Gastrocnemius medialis (tissue), 4 donors: ENCODE measurements around the gene MYMX. TPM values are rescaled to one million over a fixed set of nuclear protein-coding genes. Genes with fewer than 3 reads are reported as not detected.
A peak's percentile ranks its signal among the peaks of the same experiment; 100 is the strongest.
"Not testable (repeated sequence)": the region's sequence is repeated elsewhere in the genome, so short reads cannot be mapped to it uniquely, and the experiment has no call there.

Source experiments
- ATAC-seq, 2 donors: fragments of 150-250 bp; one replicate each; pipeline ENCODE4 v1.9.1; 2016
- DNase-seq, 2 donors: peaks; one replicate each; pipeline ENCODE4 v3.0.0-alpha.2; 2019
- H3K27ac ChIP-seq, 4 donors: fragments of 200-600 bp; sonication (generic); 1 replicate in 1 of 4; 2 replicates in 3 of 4; pipeline ENCODE4 v1.5.1; 2016 to 2018; ENCODE audit warnings: mild to moderate bottlenecking in 2 of 4, moderate library complexity in 1 of 4
- H3K27me3 ChIP-seq, 3 donors: fragments of 200-600 bp; sonication (generic) in 2 of 3; 1 replicate in 1 of 3; 2 replicates in 2 of 3; pipeline versions ENCODE4 v1.5.1 to v1.6.0; 2016 to 2019; ENCODE audit warnings: mild to moderate bottlenecking in 1 of 3, moderate library complexity in 1 of 3
- H3K36me3 ChIP-seq, 2 donors: fragments of 200-600 bp; sonication (generic) in 1 of 2; one replicate each; pipeline ENCODE4 v1.5.1; 2017 to 2018
- H3K4me1 ChIP-seq, 2 donors: fragments of 200-600 bp; sonication (generic) in 1 of 2; one replicate each; pipeline ENCODE4 v1.5.1; 2016 to 2017; ENCODE audit warnings: mild to moderate bottlenecking in 2 of 2
- H3K4me3 ChIP-seq, 4 donors: fragments of 200-600 bp; sonication (generic) in 3 of 4; 1 replicate in 1 of 4; 2 replicates in 3 of 4; pipeline ENCODE4 v1.5.1; 2016 to 2019; ENCODE audit warnings: mild to moderate bottlenecking in 2 of 4
- H3K9me3 ChIP-seq, 3 donors: fragments of 200-600 bp; sonication (generic) in 2 of 3; 1 replicate in 1 of 3; 2 replicates in 2 of 3; pipeline ENCODE4 v1.5.1; 2016 to 2019
- CTCF ChIP-seq, 5 experiments: fragments of 450-650 bp in 3 of 5; fragments of 200-600 bp in 2 of 5; sonication (generic) in 2 of 5; IDR thresholded peaks in 4 of 5; conservative IDR thresholded peaks in 1 of 5; 1 replicate in 4 of 5; 2 replicates in 1 of 5; pipeline ENCODE4 v1.5.1; 2016 to 2019; ENCODE audit warnings: antibody characterized with exemption in 5 of 5, mild to moderate bottlenecking in 3 of 5, moderate library complexity in 3 of 5
- POLR2A ChIP-seq, 2 donors: fragments of 450-650 bp; IDR thresholded peaks; one replicate each; pipeline ENCODE4 v1.6.1; 2017; ENCODE audit warnings: antibody characterized with exemption in 2 of 2, mild to moderate bottlenecking in 2 of 2, moderate library complexity in 2 of 2
- in situ Hi-C, 4 donors: fragments of 200-750 bp; cut with MboI; loops; one replicate each; pipeline versions ENCODE4 v1.15.0 to v1.8.0; 2017; ENCODE audit warnings: low sequenced_read_pairs in 4 of 4
- intact Hi-C: fragments of 100-400 bp; cut with DNase I; formaldehyde crosslinking; loops from one replicate; pipeline ENCODE4 v1.15.1; 2023; ENCODE audit warnings: low total_unique reads
- total RNA-seq, 4 donors: library from RNA; depleted of rRNA; stranded (reverse); fragments of >200 nt; gene quantifications; one replicate each; pipeline versions ENCODE4 v1.1.0 to v1.2.3, GENCODE V29; 2016

MYMX gene
- total RNA-seq, 4 donors from 2014 or later: not detected

DNA sequence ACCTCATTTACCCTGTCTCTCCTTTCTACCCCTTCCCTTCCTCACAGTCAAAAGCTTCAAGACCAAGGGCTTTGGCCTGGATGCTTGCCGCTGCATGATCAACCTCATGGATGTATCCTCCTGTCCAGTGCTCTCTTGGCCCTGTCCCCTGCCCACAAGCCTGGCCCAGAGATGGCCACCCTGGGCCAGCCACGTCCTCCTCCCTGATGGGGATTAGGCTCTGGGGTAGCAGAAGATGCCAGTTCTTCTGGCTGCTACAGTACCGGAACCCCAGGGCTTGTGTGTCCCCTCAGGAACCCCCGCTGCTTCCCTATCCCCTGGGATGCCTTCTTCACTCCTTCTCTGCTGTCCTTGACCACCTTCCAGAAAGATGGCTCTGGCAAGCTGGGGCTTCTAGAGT is 35.8 kb upstream of the MYMX start:
- Histone ChIP-seq H3K9me3 (no peaks in the 10 kb centered on the region), H3K36me3 (no peaks in the 10 kb centered on the region), H3K4me3 (no peak overlapping the region), H3K4me1 (no peaks in the 10 kb centered on the region), H3K27me3 (no peaks in the 10 kb centered on the region), H3K27ac (no peak overlapping the region)
- DNase-seq (no peak), ATAC-seq (no peak)
- TF ChIP-seq CTCF (IDR thresholded peaks at IDR 0.05 in 4 of 5, conservative IDR thresholded peaks at IDR 0.05 in 1 of 5) (no peak), POLR2A (IDR thresholded peaks at IDR 0.05) (no peak)
- in situ Hi-C loops (no loop called here), intact Hi-C loops (no loop called here)

DNA sequence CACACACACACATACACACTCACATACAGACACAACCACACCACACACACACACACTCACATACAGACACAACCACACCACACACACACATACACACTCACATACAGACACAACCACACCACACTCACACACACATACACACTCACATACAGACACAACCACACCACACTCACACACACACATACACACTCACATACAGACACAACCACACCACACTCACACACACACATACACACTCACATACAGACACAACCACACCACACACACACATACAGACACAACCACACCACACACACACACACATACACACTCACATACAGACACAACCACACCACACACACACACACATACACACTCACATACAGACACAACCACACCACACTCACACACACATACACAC is 34.9 kb upstream of the MYMX start:
- H3K27me3 ChIP-seq, H3K36me3 ChIP-seq, H3K9me3 ChIP-seq, in situ Hi-C loops, DNase-seq, ATAC-seq, intact Hi-C loops, H3K4me1 ChIP-seq, H3K4me3 ChIP-seq, H3K27ac ChIP-seq: not testable (repeated sequence)

- H3K4me1 ChIP-seq: no peaks in the 10 kb centered on the region
- no peak overlapping the region for H3K4me3 ChIP-seq
- H3K9me3 ChIP-seq: no peaks in the 10 kb centered on the region
- TF ChIP-seq CTCF (IDR thresholded peaks at IDR 0.05 in 4 of 5, conservative IDR thresholded peaks at IDR 0.05 in 1 of 5) (no peak), POLR2A (IDR thresholded peaks at IDR 0.05) (no peak)
- ATAC-seq (no peak), DNase-seq (no peak)
- no peaks in the 10 kb centered on the region for H3K27me3 ChIP-seq
- intact Hi-C loops (no loop called here), in situ Hi-C loops (no loop called here)
- H3K36me3 ChIP-seq: no peaks in the 10 kb centered on the region
- no peak overlapping the region for H3K27ac ChIP-seq
These were observed 33.8 kb upstream of the MYMX start for GRCh38 chr6:44182911-44183390.

DNA sequence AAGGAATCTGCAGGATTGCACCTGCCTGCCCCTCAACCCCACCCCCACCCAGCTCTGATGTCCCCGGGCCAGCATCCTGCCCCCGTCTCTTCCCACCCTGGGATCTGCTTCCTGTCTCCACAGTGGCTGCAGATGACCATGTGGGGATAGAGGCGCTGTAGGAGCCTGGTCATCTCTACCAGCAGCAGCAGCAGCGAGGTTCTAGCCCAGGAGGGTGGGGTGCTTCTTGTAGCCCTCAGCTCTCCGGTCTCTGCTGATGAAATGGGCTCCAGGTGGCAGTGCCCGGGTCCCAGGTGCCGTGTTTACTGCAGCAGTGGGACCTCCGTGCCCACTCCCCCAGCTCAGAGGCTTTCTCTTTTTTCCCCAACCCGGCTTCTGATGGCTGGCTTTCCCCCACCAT is 32.9 kb upstream of the MYMX start:
- TF ChIP-seq POLR2A (IDR thresholded peaks at IDR 0.05): no peak
- no peak for TF ChIP-seq CTCF (IDR thresholded peaks at IDR 0.05 in 4 of 5, conservative IDR thresholded peaks at IDR 0.05 in 1 of 5)
- no peaks in the 10 kb centered on the region for H3K9me3 ChIP-seq
- no peak overlapping the region for H3K4me3 ChIP-seq
- ATAC-seq: no peak
- in situ Hi-C loops (no loop called here), intact Hi-C loops (no loop called here)
- no peaks in the 10 kb centered on the region for H3K36me3 ChIP-seq
- no peak for DNase-seq
- no peaks in the 10 kb centered on the region for H3K4me1 ChIP-seq
- no peaks in the 10 kb centered on the region for H3K27me3 ChIP-seq
- H3K27ac ChIP-seq: no peak overlapping the region

DNA sequence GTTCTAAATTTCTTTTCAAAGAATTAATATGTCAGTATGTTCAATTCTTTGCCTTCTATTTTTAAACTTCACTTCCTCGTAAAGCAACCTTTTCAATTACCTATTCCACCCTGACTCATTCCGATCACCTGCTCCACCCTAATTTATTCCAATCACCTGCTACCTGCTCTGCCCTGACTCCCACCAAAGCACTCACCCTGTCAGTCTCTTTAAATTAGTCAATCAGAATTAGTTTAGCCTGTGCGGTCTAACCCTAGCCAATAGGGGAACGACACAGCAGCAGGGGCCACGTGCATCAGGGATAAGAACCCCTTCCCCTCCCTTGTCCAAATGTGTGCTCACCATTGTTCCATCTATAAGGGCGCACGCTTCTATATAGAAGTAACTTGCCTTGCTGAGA is 31.4 kb upstream of the MYMX start:
- H3K9me3 ChIP-seq, H3K4me1 ChIP-seq, H3K27ac ChIP-seq, in situ Hi-C loops, ATAC-seq, H3K36me3 ChIP-seq, H3K27me3 ChIP-seq, DNase-seq, H3K4me3 ChIP-seq, intact Hi-C loops: not testable (repeated sequence)

DNA sequence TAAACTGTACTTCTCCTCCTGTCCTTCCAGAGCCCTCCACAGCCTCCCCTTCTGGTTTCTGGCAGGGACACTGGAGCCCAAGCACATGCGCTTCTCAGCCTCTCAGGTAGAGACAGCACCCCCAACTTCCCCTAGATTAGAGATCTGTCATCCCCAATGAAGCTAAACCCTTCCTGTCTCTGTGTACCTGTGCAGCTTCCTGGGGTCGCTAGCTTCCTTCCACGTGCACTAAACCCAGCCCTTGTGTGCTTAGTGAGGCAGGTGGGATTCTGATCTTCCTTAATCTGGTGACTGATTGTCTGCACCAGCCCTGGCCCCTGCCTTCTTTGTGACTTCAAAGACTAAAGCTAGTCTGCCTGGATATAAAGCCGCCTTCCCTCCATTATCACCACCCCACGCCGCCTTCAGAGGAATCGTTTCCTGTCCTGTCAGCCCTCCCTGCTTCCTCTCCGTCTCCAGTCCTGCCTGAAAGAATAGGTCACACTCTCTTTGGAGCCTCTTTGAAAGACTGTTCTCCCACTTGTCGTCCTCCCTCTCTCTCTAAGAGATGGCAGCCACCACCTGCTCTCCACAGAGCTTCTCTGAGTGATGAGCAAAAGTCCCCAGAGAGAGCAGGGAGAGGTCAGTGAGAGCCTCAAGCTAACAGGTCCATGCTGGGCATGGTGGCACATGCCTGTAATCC is 30.6 kb upstream of the MYMX start:
- no peak for TF ChIP-seq POLR2A (IDR thresholded peaks at IDR 0.05)
- no peak for TF ChIP-seq CTCF (IDR thresholded peaks at IDR 0.05 in 4 of 5, conservative IDR thresholded peaks at IDR 0.05 in 1 of 5)
- H3K36me3 ChIP-seq: no peaks in the 10 kb centered on the region
- H3K9me3 ChIP-seq: no peaks in the 10 kb centered on the region
- intact Hi-C loops (no loop called here), in situ Hi-C loops (no loop called here)
- H3K27ac ChIP-seq: peak overlapping the region in 3 of 4 donors; percentile 11 to 31 (median 27)
- ATAC-seq: peak in 1 of 2 donors; percentile 45
- H3K4me1 ChIP-seq: no peaks in the 10 kb centered on the region
- DNase-seq: no peak
- H3K4me3 ChIP-seq: no peak overlapping the region
- no peaks in the 10 kb centered on the region for H3K27me3 ChIP-seq
